ENCODE data around the gene MTARC2.

Gene MTARC2

DNA sequence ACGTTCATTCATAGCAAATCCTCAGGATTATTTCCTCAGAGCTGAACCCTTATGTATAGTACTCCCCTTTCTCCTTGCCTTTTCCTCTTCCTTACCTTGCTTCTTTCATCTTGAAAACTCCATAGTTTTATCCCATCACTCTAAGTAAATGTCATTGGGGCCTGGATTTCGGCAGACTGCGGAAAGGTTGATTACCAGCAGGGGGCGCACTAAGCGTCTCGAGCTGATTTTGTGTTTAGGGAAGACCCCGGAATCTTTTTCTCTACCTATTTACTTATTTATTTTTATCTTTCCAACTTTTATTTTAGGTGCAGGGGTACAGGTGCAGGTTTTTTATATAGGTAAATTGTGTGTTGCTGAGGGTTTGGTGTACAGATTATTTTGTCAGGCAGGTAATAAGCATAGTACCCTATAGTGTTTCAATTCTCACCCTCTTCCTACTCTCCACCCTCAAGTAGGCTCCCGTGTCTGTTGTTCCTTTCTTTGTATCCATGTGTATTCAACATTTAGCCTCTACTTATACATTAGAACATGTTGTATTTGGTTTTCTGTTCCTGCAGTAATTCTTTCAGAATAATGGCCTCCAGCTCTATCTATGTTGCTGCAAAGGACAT lies 27.2 kb downstream of the MTARC2 start:
- TF ChIP-seq, protein P1, sequence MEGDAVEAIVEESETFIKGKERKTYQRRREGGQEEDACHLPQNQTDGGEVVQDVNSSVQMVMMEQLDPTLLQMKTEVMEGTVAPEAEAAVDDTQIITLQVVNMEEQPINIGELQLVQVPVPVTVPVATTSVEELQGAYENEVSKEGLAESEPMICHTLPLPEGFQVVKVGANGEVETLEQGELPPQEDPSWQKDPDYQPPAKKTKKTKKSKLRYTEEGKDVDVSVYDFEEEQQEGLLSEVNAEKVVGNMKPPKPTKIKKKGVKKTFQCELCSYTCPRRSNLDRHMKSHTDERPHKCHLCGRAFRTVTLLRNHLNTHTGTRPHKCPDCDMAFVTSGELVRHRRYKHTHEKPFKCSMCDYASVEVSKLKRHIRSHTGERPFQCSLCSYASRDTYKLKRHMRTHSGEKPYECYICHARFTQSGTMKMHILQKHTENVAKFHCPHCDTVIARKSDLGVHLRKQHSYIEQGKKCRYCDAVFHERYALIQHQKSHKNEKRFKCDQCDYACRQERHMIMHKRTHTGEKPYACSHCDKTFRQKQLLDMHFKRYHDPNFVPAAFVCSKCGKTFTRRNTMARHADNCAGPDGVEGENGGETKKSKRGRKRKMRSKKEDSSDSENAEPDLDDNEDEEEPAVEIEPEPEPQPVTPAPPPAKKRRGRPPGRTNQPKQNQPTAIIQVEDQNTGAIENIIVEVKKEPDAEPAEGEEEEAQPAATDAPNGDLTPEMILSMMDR (conservative IDR thresholded peaks at IDR 0.05) = peak; percentile 96
- no peak for TF ChIP-seq ZFX (IDR thresholded peaks at IDR 0.05)
- H3K27ac ChIP-seq = no peak overlapping the region

GRCh38 chr1:220776254-220776653 lies 28.1 kb downstream of the MTARC2 start:
- no peak overlapping the region for H3K27ac ChIP-seq
- no peak for TF ChIP-seq ZFX (IDR thresholded peaks at IDR 0.05)
- TF ChIP-seq, protein P1 (conservative IDR thresholded peaks at IDR 0.05) = no peak

DNA sequence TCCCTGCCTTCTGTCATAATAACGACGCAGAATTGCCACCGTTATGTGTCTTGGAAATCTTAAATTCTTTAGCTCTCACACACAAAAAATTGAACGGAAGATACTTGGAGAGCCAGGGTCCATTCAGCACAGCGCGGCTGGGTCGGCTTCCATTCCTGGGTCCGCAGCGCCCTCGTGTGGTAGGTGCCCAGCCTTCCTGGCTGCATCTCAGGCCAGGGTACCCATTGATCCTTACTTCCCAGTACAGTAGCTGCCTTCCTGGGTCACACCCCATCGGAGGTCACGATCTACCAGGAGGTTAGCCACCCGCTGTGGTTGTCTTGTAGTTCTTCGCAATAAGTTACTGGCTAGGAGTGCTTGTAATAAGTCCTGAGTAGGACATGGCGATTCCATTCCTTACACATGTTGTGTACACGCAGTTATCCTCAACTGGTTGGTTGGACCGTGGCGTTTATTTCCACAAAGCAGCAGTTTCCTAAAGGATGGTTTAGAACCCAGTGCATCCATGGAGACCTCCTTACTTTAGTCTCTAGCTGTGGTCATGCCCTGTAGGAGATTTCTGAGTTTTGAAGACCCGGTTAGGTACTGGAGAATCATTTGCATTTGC lies 28.7 kb downstream of the MTARC2 start:
- TF ChIP-seq ZFX (IDR thresholded peaks at IDR 0.05) = no peak
- TF ChIP-seq, protein P1 (conservative IDR thresholded peaks at IDR 0.05) = peak; percentile 97

DNA sequence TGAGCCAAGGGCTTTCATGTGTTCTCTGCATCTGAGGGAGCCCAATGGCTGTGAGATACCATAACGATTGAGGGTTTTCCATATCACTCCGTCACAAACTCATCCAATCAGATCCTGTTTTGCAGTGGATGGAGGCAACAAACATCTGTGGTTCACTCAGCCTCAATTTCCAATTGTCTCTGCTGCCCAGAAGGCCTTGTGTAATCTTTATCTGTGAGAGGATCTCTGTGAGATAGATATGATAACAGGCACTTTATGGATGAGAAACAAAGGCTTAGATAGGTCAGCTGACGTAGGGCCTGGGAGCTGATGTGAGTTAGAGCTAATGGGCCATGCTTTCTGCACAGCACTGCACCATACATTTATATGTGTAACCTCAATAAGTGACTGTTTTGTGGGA lies 35.3 kb downstream of the MTARC2 start:
- peak overlapping the region; percentile 19; the same call in 1 of the 2 replicates for H3K27ac ChIP-seq
- TF ChIP-seq ZFX (IDR thresholded peaks at IDR 0.05) = no peak
- TF ChIP-seq, protein P1 (conservative IDR thresholded peaks at IDR 0.05) = no peak

More for the DNA sequence above, 28.7 kb downstream of the MTARC2 start:
- no peak overlapping the region for H3K27ac ChIP-seq

GRCh38 chr1:220784751-220785150 lies 36.6 kb downstream of the MTARC2 start:
- TF ChIP-seq, protein P1 (conservative IDR thresholded peaks at IDR 0.05) = no peak
- TF ChIP-seq ZFX (IDR thresholded peaks at IDR 0.05) = no peak
- peak overlapping the region; percentile 100 for H3K27ac ChIP-seq

- peak overlapping the region; percentile 100 for H3K27ac ChIP-seq
- no peak for TF ChIP-seq ZFX (IDR thresholded peaks at IDR 0.05)
- TF ChIP-seq, protein P1 (conservative IDR thresholded peaks at IDR 0.05) = no peak
These were observed 37.3 kb downstream of the MTARC2 start for GRCh38 chr1:220785166-220786056.

DNA sequence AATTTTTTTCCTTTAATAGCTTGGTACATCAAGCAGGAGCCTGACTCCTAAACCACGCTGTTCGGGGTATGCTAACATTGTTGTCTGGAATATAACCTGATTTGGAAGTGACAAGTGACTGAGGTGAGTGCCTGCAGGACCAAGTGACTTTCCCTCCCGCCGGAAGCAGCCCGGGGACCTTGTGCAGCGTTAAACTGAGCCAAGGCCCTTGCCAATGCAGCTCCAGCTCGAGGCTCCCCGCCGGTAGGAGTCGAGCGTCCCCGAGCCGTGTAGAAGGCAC lies 37.9 kb downstream of the MTARC2 start:
- H3K27ac ChIP-seq = peak overlapping the region; percentile 100
- TF ChIP-seq ZFX (IDR thresholded peaks at IDR 0.05) = no peak
- TF ChIP-seq, protein P1 (conservative IDR thresholded peaks at IDR 0.05) = no peak

Data from C4-2B (cell line).